ENCODE measurements around the gene UGDH.

Gene UGDH

GRCh38 chr4:39452860-39453587 is 74.2 kb downstream of the UGDH start:
- no peak for DNase-seq (ENCODE audit: low read depth)
- TF ChIP-seq, protein P1, sequence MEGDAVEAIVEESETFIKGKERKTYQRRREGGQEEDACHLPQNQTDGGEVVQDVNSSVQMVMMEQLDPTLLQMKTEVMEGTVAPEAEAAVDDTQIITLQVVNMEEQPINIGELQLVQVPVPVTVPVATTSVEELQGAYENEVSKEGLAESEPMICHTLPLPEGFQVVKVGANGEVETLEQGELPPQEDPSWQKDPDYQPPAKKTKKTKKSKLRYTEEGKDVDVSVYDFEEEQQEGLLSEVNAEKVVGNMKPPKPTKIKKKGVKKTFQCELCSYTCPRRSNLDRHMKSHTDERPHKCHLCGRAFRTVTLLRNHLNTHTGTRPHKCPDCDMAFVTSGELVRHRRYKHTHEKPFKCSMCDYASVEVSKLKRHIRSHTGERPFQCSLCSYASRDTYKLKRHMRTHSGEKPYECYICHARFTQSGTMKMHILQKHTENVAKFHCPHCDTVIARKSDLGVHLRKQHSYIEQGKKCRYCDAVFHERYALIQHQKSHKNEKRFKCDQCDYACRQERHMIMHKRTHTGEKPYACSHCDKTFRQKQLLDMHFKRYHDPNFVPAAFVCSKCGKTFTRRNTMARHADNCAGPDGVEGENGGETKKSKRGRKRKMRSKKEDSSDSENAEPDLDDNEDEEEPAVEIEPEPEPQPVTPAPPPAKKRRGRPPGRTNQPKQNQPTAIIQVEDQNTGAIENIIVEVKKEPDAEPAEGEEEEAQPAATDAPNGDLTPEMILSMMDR (IDR thresholded peaks at IDR 0.05; ENCODE audit: control insufficient read depth, extremely low read depth, insufficient read depth): no peak
- H3K4me3 ChIP-seq (ENCODE audit: low read depth, low read length): no peak overlapping the region

DNA sequence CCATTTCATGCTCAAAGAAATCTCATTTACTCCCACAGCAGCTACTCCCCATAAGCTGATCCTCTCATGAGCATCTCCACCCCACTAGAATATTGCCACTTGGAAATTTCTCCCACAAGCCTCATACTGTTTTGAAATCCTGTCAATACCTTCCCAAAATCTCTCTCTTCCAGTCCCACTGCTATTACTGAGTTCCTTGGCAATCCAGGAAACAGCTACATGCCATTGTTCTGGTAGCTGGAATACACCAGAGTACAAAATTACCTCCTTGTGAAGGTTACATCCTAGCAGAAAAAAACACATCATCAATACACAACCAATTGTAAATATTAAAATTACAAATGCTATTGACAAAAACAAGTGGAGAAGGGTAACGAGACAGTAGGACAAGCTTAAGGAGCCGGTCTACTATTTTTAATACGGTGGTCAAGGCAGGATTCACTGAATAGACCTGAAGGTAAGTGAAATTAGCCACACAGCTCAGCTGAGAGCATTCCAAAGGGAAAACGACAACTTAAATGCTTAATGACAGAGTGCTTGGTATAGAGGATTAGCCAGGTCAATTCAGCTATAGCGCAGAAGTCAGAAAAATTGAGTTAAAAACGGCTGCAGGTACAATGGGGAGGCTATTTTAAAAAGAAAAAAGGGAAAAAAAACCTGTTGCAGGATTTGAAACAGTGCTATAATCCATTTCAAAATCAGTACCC is 74.9 kb downstream of the UGDH start:
- no peak for DNase-seq (ENCODE audit: low read depth)
- TF ChIP-seq, protein P1 (IDR thresholded peaks at IDR 0.05; ENCODE audit: control insufficient read depth, extremely low read depth, insufficient read depth): no peak
- H3K4me3 ChIP-seq (ENCODE audit: low read depth, low read length): no peak overlapping the region

GRCh38 chr4:39451423-39452023 is 75.7 kb downstream of the UGDH start:
- TF ChIP-seq, protein P1 (IDR thresholded peaks at IDR 0.05; ENCODE audit: control insufficient read depth, extremely low read depth, insufficient read depth): no peak
- DNase-seq (ENCODE audit: low read depth): no peak
- no peak overlapping the region for H3K4me3 ChIP-seq (ENCODE audit: low read depth, low read length)

GRCh38 chr4:39450618-39451017 is 76.6 kb downstream of the UGDH start:
- no peak for DNase-seq (ENCODE audit: low read depth)
- TF ChIP-seq, protein P1 (IDR thresholded peaks at IDR 0.05; ENCODE audit: control insufficient read depth, extremely low read depth, insufficient read depth): no peak

More at GRCh38 chr4:39450618-39451017, 76.6 kb downstream of the UGDH start:
- no peak overlapping the region for H3K4me3 ChIP-seq (ENCODE audit: low read depth, low read length)

Measured in LNCaP clone FGC (cell line).